GM21360 (cell line): ENCODE data around the gene SIK2.

Experiments used
- ATAC-seq: cut with Tn5 transposase; IDR thresholded peaks from one replicate; pipeline ENCODE4 v1.9.1; 2021; ENCODE audit warnings: mild to moderate bottlenecking, moderate library complexity; ENCODE audit not compliant: unreplicated experiment

Gene SIK2

DNA sequence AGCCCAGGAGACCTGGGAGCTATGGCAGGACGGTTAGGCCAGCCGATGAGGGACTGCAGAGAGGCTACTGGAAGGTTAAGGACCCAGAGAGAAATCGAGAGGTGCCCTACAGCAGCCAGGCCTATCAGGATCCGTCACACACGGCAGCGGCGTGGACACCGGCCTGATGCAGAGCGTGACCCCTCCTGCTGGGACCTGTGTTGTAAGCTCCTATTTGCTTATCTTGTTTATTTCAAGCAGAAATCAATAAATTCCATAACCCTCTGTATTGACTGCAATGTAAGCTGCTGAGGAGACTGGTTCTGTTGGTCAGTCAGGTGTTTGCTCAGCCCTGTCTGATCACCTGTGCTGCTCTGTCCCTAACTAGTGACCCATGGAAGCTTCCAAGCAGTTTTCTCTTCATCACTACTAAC, 124.1 kb downstream of the SIK2 start:
- no peak for ATAC-seq

DNA sequence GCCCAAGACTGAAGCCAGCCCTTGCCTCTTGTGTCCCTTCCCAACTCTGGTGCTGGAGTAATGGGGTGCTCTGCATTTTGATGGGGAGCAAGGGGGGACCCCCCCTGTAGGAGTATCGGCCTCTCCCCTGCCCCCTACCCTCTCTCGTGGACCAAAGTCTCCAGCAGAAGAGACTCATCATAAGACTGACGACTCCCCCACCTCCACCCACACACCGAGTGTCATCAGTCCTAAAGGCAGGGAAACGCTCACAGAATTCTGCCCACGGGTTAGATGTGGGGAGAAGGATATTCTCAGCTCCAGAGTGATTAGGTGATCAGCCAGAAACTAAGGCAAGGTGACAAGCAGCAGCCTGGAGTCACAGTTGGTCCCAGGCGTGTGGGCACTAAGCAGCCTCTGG, 125.2 kb downstream of the SIK2 start:
- ATAC-seq, result no peak

DNA sequence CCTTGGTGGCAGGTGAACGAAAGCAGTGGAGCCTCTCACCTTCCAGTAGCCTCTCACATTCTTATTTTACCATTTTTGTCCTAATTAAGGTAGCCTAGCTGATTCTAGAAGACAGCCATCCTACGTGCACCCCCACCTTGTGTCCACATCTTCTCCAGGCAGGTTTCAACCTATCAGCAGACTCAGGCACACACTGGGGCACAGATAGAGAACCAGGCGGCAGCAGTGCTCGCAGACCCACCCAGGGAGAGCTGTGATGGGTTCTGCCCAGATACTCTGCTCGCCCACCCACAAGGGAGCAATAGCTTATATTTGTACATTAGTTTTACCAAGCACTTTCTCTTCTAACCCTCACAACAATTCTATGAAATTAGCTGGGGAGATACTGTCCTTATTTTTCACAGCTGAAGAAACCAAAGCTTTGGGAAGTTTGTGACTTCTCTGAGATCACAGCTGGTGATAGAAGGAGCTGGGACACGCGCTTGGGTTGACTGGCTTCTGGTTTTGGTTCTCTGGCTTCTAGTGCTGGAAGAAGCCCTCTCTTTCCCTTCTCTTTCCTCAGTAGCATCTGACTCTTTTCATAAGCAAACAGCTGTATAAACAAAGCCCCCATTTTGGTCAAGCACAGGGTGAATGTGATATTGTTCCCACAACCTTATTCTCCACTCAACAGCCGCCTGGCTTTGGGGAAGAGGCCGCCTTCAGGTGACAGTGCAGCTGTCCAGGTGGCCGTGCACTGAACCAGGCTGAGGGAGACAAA, 127.0 kb downstream of the SIK2 start:
- no peak for ATAC-seq

DNA sequence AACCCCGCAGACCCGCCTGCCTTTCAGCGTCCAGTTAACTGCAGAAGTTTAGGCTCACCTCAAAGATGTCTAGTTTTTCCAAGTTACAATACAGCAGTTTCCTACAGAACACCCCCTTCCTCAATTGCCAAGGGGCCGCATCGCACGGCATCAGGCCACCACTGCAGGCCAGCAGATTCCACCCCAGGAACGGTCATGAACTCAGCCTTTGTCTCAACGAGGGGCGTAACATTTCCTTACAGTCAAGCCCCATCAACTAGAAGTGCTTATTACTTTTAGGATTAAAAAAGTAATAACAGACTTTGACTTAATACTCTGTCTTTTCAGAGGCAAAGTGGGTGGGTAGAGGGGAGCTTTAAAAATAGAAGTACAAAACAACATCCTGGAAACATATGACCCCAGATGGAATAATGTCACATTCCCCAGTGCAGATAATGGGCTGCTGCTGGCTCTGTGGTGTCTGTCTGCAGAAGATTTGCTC, 127.6 kb downstream of the SIK2 start:
- ATAC-seq, result no peak

DNA sequence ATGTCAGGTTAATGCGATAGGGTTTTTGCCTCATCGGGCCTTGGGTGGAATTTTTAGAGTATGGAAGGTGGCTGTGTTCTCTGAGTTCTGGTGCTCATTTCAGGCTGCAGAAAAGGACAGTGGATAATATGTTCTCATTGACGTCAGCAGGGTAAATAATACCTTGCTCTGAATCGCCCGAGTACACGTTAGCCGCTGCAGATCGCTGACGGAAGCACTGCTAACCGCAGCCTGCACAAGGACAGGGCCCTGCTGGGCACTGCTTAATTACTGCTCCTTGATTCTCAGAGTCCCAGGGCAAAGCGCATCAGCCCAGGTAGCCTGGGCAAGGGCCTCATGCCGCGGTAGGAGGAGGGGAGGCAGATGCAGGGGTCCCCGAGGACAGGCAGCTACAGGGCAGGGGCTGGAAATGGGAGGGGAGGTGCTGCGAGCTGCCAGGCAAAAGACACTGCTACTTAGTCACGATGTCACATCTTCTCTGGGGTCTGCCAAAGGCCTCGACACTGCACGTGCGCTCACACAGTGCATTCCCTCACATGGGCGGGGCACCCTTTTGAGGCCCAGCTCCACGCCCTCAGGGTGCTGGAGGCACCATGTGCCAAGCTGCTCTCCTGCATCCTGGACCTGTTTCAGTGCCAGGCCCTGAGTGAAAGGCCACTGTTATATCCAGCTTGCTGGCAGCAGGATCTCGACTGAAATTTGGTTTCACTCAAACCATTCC, 128.8 kb downstream of the SIK2 start:
- no peak for ATAC-seq

DNA sequence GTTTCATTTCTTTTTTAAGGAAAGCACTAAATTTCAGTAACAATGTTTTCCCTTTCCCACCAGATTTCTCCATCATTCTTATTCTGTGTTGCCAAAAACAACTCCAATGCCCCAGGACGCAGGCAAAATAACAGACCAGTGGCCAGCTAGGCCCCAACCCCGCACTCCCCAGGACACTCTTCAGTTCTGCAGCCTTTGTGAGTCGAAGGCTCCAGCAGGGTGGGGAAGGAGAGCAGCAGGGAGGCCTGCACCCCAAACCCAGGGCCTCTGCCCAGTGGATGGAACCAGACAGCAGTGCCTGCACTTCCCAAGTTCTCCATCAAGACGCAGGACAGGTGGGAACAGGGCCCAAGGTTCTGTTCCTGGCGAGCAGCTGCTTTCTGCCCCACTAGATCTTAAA, 129.6 kb downstream of the SIK2 start:
- no peak for ATAC-seq

DNA sequence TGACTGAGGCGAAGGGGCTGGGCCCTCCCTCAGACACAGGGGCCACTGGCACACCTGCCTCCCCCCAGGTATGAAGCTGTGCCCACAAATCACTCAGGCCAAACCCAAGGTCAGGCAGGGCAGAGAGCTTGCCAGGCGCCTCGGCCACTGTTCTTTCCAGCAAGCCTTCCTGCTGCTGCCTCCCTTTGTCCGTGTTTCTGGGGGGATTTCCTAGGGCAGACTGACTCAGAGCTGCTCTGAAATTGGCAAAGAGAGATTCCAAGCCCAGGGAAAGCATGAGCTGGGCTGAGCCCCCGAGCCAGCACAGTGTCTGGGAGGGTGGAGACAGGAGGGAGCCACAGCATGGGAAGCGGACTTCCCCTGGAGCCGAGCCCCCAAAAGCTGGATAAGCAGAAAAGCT, 130.8 kb downstream of the SIK2 start:
- ATAC-seq, result no peak

DNA sequence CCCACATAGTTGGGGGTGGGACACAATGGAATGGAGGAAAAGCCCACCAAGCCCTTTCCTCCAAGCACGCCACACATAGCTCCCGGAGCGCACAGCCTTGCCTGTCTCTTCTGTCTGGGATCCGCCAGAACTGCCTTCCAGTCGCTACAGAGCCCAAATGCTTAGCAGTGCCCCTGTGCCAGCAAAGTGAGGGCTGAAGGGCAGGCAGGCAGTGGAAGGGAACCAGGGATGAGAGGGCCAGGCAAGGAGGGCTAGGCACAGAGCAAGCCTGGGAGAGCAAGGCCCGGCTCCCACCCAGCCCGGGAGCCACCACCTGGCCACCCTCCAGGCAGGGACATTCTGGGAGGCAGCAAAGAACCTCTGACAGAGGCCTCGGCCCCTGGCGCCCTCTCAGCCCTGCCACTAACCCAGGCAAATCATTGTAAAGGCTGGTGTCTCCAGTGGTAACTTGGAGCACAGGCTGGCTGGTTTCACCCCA, 131.4 kb downstream of the SIK2 start:
- no peak for ATAC-seq

DNA sequence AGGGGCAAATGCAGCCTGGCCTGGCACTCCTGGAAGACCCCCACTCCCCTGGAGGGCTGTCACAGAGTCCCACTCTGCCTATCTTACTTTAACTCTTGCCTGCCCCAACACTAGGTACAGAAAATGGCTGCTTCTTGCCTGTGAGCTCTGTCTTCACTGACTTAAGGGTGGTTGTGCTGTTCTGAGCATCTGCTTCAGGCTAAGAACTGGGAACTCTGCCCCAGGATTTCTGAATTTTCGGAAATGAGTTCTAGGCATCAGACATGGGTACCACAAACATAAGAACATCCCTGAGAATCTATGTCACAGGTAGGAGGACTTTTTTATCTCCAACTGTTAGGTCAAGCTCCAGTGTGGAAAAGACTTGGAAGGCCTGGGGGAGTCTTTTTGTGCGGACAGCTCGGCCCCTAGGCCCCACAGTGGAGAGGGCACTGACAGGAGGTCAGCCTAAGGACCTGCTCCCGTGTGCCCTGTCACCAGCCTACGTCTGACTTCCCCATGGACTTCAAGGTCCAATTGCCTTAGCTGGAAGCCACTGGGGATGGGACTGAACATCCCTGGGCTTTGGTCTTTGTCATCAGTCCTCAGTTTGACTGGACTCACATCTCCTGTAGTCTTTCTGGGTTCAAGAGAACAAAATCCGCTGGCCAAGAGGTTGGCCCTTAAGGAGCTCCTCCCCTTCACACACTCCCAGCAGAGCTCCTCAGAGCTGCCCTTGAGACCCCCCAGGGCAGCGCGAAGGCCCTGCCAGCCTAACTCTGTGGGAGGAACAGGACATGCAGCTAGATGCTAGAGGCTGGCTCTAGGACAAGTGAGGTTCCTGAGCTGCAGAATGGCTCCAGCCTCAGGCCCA, 132.1 kb downstream of the SIK2 start:
- no peak for ATAC-seq

DNA sequence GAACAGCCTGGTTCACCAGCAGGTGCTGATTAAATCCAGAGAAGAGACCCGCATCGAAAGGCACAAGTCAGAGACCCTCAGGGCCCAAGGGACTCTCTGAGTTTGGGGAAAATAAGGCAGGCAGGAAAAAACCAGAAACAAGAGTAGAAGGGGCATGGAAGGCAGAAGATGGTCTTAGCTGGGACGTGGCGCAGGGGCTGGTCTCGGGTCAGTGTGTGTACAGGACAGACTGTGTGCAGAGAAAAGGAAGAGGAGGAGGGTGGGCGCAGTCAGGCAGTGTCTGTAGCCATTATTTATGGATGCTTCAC, 132.7 kb downstream of the SIK2 start:
- ATAC-seq, result no peak

DNA sequence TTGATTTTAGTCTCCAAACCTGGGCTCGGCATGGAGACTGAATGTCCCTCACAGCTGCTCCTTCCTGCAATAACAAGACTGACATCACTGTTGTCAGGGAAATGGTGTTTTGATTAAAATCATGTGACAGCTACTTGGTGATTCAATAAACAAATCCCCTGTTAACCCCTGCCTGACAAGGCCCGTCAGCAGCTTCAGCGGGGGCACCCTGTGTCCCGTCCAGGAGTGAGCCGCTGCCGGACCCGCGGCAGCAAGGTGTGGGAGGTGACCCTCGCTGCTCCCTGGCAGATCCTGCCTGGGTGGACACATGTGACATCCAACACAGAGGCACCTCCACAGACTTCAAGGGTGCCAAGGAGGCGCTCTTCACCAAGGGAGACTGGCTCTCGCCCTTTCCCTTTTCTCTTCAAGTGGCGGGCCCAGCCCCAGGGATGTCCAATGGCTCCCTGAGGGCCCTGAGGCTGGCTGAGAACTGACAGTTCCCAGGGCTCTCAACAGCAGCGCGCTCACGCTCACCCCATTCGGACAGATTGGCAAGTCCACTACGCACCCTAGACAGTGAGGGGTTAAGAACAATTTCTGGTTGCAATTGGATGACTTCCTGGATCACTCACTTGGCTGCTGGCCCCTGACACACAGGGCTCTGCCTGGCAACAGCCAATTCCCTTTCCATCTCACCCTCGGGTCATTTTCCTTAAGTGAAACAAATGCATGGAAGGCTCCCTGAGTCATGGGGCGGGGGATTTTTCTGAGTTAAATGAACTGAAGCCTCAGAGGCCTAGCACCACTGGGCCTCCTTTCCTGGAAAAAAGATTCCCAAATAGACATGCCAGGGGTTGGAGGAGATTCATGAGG, 133.2 kb downstream of the SIK2 start:
- no peak for ATAC-seq

DNA sequence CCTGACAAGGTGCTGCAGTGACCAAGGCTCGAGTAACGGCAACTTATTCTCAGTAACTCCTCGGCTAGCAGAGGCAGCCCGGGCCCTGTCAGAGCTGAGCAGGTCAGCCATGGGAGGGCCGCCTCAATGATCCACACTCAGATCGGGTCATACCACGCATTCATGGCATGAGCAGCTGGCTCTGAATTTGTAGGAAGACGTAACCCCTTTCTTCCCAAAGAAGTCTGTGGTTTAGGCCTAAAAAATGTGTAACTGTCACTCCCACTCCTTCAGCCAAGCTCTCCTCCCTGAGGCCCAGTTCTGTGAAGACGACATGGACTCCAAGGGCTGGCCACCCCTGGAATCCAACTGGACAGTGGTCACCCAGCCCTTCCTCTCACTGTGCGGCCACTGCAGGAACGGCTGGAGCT, 133.9 kb downstream of the SIK2 start:
- ATAC-seq, result no peak

DNA sequence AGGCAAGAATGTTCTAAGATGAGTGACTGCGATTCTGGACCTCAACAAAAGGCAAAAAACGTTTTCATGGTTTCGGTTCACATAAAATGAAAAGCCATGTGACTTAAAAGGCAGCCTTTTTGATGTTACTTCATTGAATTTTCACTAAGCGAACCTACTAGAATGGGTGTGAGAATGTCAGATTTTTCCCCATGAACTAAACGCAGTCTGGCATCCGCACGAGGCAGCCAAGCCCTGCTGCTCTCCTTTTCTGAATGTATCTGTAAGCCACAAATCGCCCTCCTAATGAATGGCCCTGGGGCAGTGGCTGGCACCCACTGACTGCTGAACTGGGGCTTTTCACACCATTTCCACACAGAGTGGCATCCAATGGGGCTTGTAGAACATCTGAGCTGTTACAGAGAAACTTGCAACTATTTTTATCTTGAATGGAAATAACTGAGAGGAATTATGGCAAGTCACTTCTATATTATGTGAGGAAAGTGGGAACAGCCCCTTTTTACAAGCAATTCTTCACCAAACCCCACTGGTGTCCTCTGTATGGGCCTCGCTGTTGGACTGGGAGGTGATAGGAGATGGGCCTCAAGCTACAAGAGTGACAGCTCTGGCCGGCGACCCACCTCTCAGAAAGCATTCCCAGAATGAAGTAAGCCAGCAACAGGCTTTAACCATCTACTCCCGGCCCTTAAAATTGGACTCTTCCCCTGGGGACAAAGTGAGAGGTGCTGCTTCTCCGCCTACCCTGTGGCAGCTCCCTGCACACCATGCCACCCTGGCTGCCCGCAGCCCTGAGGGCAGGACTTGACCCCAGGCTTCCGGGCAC, 134.6 kb downstream of the SIK2 start:
- no peak for ATAC-seq

DNA sequence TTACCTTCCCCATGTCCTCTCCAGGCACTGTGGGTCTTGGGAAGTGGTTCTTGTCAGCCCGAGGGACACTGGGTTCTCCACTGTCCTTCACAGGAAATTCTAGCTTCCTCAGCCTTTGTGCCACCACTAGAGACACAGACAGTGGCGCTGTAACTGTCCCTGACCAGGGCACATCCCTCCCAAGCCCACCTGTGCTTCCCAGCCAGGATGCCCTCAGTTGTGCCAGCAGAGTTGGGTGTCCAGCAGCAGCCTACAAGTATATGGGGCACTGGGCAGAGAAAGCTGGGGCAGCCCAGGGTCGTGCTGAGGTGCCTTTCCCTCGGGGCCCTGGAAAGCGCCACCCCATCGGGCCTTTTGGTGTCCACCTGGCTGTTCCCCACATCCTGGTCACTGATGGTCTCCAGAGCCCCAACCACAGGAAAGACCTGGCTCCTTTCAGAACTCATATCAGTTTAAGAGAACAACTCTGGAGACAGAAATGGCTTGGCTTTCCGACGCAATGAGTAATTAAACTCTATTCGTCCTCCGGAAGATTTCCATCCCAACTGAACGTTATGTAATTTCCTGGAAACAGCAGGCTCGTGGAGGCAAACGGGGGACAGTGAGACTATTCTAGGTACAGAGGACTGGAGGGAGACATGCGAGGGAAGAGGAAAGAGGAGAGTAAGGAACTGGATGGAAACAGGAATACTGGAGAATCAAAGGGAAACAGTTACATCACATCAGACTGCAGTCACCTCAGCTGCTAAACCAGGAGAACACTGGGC, 135.4 kb downstream of the SIK2 start:
- ATAC-seq, result no peak

DNA sequence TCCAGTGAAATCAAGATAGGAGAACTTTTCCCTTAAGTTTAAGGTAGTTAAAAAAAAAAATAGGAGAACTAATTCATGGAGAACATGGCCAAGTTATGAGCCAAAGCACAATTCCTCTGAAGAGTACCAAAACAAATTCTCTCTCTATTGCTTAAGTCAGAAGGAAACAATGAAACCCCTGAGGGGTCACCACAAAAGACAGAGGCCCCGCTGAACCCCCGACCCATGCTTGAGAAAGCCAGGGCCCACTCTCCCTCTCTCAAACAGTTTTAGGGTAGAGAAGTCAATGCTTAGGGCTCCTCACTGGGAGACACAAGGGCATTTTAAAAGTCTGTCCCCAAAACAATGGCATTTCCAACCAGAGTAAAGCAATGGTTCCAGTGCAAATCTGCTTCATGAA, 137.1 kb downstream of the SIK2 start:
- ATAC-seq, result no peak

DNA sequence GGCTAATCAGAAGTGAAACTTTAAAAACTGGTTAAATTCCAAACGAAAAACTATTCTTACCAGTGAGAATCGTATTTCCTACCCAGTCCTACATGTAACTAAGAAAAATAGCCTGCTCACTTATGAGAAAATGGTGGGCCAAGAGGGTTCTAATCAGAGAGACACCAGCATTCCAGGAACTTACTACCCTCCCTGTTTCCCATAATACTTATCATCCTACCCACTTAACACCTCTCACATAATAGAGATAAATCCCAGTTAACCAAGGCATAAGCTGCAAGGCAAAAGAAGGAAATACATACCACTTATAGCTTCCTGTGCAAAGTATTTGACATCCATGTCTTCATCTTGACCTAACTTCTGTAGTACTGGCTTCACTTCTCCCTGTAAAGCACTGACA, 139.5 kb downstream of the SIK2 start:
- ATAC-seq, result no peak

DNA sequence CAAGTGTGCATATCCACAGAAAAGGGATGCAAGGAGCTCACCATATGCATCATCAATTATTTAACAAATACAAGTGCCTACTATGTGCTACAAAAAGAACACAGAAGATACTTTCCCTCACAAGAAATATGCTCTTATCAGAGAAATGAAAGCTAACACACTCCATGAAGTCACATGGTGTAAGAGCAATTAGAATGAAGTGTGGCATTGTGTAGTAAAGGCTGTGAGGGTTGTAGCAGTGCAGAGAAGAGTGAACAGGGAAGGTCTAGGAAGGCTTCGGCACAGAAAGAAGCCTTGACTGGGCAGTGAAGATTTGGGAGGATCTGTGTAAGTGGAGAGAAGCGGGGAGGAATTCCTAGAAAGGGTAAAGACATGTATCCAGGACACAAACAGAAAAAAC, 141.5 kb downstream of the SIK2 start:
- ATAC-seq, result no peak

DNA sequence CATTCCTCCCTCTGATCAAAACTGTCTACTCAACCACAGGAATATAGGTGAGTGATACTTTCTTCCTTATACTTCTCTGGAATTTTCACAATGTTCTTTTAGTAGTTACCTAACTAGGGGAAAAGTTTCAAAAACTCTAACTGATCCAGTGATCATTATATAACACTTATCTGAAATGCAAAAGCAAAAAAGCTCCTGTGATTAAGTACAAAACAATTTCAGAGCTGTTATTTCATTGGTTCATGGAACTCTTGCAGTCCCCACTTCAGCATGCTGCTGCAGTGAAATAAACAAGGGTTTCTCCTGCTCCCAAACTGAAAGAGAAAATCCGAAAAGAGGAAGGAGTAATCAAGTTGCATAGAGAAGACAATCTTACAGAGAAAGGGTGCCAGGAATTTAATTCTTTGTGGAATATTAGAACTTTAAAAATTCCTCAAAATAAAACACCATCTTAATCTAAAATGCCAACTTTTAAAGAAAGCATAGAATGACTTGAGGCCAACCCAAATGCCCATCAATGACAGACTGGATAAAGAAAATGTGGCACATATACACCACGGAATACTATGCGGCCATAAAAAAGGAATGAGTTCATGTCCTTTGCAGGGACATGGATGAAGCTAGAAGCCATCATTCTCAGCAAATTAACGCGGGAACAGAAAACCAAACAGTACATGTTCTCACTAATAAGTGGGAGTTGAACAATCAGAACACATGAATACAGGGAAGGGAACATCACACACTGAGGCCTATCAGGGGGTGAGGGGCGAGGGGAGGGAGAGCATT, 143.7 kb downstream of the SIK2 start:
- no peak for ATAC-seq
